ENCODE data around the gene PITPNC1.

- TF ChIP-seq CTCF (IDR thresholded peaks at IDR 0.05; ENCODE audit: low read length) (no peak), EZH2 (IDR thresholded peaks at IDR 0.05; ENCODE audit: borderline replicate concordance, low read length) (no peak)
Measured at GRCh38 chr17:67509390-67510287, 132.6 kb downstream of the PITPNC1 start.

Data from OCI-LY1 (cell line).